Lower leg skin (tissue), 4 donors: Measurements from ENCODE around the gene DDX5. TPM values are rescaled to one million over a fixed set of nuclear protein-coding genes. Genes with fewer than 3 reads are reported as not detected.

Experiments used
- DNase-seq, 2 donors: peaks; one replicate each; pipeline ENCODE4 v3.0.0-alpha.2; 2019; ENCODE audit warnings: low spot score in 2 of 2
- H3K4me3 ChIP-seq: fragments of 200-600 bp; sonication (generic); 2 replicates; pipeline ENCODE4 v1.5.1; 2017; ENCODE audit warnings: mild to moderate bottlenecking, low read depth; ENCODE audit not compliant: poor library complexity, severe bottlenecking
- POLR2A ChIP-seq, 2 donors: fragments of 450-650 bp; IDR thresholded peaks; one replicate each; pipeline ENCODE4 v1.6.1; 2016 to 2017; ENCODE audit warnings: antibody characterized with exemption in 2 of 2, mild to moderate bottlenecking in 1 of 2, moderate library complexity in 1 of 2
- WGBS, 2 donors: methylation state at CpG; one replicate each; pipeline ENCODE4 v1.1.5; 2018; 5-methylcytosine and 5-hydroxymethylcytosine counted together
- intact Hi-C: fragments of 100-400 bp; cut with DNase I; formaldehyde crosslinking; loops from one replicate; pipeline ENCODE4 v1.15.0; 2023; ENCODE audit warnings: low total_unique reads
- total RNA-seq, 4 donors: library from RNA; depleted of rRNA; stranded (reverse); fragments of >200 nt; gene quantifications; one replicate each; pipeline ENCODE4 v1.1.0, GENCODE V29; 2016
- TF ChIP-seq, protein P1 (sequence below), 3 donors: fragments of 450-650 bp; IDR thresholded peaks; one replicate each; pipeline ENCODE4 v1.5.1; 2016; ENCODE audit warnings: antibody characterized with exemption in 3 of 3, mild to moderate bottlenecking in 3 of 3, moderate library complexity in 2 of 3

Gene DDX5
- total RNA-seq, 4 donors from 2014 or later = 497 to 985 (median 764) TPM

GRCh38 chr17:64527914-64528313, 21.8 kb upstream of the DDX5 start:
- 88 to 95% methylated on average over 2 of the region's 2 CpGs for WGBS, 2 donors
- H3K4me3 ChIP-seq = no peak overlapping the region
- intact Hi-C loops = no loop called here
- no peak for TF ChIP-seq POLR2A (IDR thresholded peaks at IDR 0.05)
- TF ChIP-seq, protein P1, sequence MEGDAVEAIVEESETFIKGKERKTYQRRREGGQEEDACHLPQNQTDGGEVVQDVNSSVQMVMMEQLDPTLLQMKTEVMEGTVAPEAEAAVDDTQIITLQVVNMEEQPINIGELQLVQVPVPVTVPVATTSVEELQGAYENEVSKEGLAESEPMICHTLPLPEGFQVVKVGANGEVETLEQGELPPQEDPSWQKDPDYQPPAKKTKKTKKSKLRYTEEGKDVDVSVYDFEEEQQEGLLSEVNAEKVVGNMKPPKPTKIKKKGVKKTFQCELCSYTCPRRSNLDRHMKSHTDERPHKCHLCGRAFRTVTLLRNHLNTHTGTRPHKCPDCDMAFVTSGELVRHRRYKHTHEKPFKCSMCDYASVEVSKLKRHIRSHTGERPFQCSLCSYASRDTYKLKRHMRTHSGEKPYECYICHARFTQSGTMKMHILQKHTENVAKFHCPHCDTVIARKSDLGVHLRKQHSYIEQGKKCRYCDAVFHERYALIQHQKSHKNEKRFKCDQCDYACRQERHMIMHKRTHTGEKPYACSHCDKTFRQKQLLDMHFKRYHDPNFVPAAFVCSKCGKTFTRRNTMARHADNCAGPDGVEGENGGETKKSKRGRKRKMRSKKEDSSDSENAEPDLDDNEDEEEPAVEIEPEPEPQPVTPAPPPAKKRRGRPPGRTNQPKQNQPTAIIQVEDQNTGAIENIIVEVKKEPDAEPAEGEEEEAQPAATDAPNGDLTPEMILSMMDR (IDR thresholded peaks at IDR 0.05) = no peak
- no peak for DNase-seq

- no peak overlapping the region for H3K4me3 ChIP-seq
- TF ChIP-seq POLR2A (IDR thresholded peaks at IDR 0.05) = no peak
- TF ChIP-seq, protein P1 (IDR thresholded peaks at IDR 0.05) = no peak
- DNase-seq = no peak
- WGBS, 2 donors = 92 to 94% methylated on average over 6 of the region's 6 CpGs
- intact Hi-C loops = no loop called here
These were observed 14.3 kb upstream of the DDX5 start for GRCh38 chr17:64520359-64520758.

DNA sequence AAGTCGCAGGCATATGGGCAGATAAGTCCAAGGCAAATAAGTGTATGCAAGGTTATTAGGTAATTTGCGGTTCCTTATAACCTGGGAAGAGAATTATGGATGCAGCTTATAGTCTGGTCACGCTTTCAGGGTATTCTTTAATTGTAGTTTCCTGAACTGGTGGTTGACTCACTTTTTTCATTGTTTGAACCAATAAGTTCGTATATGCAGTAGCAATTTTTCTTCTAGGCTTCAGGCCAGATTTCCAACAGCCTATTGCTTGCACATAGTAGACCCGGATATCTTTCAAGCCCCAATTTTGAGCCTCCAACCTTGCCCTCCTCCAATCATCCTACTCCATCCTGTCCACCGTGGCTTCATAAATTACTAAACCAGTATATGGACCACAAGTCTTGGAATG, 13.5 kb upstream of the DDX5 start:
- DNase-seq = no peak
- WGBS, 2 donors = 92 to 95% methylated on average over 6 of the region's 6 CpGs
- intact Hi-C loops = no loop called here

GRCh38 chr17:64515829-64516228, 9.7 kb upstream of the DDX5 start:
- no peak overlapping the region for H3K4me3 ChIP-seq
- DNase-seq = no peak
- intact Hi-C loops = no loop called here
- 93 to 94% methylated on average over 1 of the region's 1 CpG for WGBS, 2 donors
- TF ChIP-seq, protein P1 (IDR thresholded peaks at IDR 0.05) = no peak
- no peak for TF ChIP-seq POLR2A (IDR thresholded peaks at IDR 0.05)

More for the DNA sequence above, 13.5 kb upstream of the DDX5 start:
- no peak overlapping the region for H3K4me3 ChIP-seq
- no peak for TF ChIP-seq POLR2A (IDR thresholded peaks at IDR 0.05)
- TF ChIP-seq, protein P1 (IDR thresholded peaks at IDR 0.05) = no peak

DNA sequence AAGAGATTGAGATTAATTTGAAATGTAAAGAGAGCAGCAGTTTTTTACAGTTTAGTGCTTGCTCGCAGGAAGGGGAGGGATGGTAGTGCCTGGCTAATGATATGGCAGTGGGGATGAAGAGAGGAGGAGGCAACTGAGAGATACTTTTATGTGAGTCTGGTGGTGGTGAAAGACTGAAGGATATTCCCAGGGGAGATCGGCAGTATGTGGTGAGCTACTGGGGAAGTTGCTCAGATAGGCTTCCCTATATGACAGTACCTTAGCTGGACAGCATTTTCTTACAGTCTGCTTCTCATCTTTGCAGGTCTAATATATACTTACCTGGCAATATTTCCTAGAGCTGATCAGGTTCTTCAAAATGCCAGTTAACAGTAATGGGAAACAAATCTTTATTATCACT, 9.3 kb upstream of the DDX5 start:
- WGBS, 2 donors = 83 to 88% methylated on average over 2 of the region's 2 CpGs
- TF ChIP-seq, protein P1 (IDR thresholded peaks at IDR 0.05) = no peak
- no peak for TF ChIP-seq POLR2A (IDR thresholded peaks at IDR 0.05)
- DNase-seq = no peak
- intact Hi-C loops = no loop called here
- no peak overlapping the region for H3K4me3 ChIP-seq

GRCh38 chr17:64509179-64509578, 3.1 kb upstream of the DDX5 start:
- TF ChIP-seq, protein P1 (IDR thresholded peaks at IDR 0.05) = no peak
- no peak for TF ChIP-seq POLR2A (IDR thresholded peaks at IDR 0.05)
- DNase-seq = no peak
- intact Hi-C loops = no loop called here
- 90 to 93% methylated on average over 6 of the region's 6 CpGs for WGBS, 2 donors
- H3K4me3 ChIP-seq = no peak overlapping the region
